H9 (cell line): Measurements from ENCODE around the gene PDE4B. TPM values are rescaled to one million over a fixed set of nuclear protein-coding genes. Genes with fewer than 3 reads are reported as not detected.
"Not testable (repeated sequence)": the region's sequence is repeated elsewhere in the genome, so short reads cannot be mapped to it uniquely, and the experiment has no call there.

Source experiments
- DNase-seq: peaks from one replicate; pipeline ENCODE4 v3.0.0-alpha.2; 2017
- H2AFZ ChIP-seq: one replicate; pipeline ENCODE4 v1.6.1; 2013; ENCODE audit warnings: mild to moderate bottlenecking, low read length, control low read depth, moderate library complexity
- H2AK5ac ChIP-seq: 2 replicates; pipeline ENCODE4 v1.6.1; 2013; ENCODE audit warnings: low read length, control low read depth, mixed read lengths; ENCODE audit not compliant: insufficient read length
- H2BK120ac ChIP-seq: one replicate; pipeline ENCODE4 v1.6.1; 2013; ENCODE audit warnings: low read depth, mild to moderate bottlenecking, low read length, control low read depth, inconsistent platforms; ENCODE audit not compliant: poor library complexity, severe bottlenecking
- H2BK12ac ChIP-seq: 2 replicates; pipeline ENCODE4 v1.6.1; 2013; ENCODE audit warnings: low read length, control low read depth, mixed read lengths, low read depth; ENCODE audit not compliant: insufficient read length
- H2BK15ac ChIP-seq: 2 replicates; pipeline ENCODE4 v1.6.1; 2013; ENCODE audit warnings: low read depth, low read length, control low read depth
- H2BK20ac ChIP-seq: one replicate; pipeline ENCODE4 v1.6.1; 2013; ENCODE audit warnings: low read depth, mild to moderate bottlenecking, low read length, control low read depth, inconsistent platforms; ENCODE audit not compliant: poor library complexity, severe bottlenecking
- H2BK5ac ChIP-seq: 2 replicates; pipeline ENCODE4 v1.6.1; 2013; ENCODE audit warnings: low read length, control low read depth, mixed read lengths; ENCODE audit not compliant: insufficient read length
- H3K14ac ChIP-seq: 2 replicates; pipeline ENCODE4 v1.6.1; 2013; ENCODE audit warnings: low read length, control low read depth; ENCODE audit not compliant: insufficient read depth
- H3K18ac ChIP-seq: 2 replicates; pipeline ENCODE4 v1.6.1; 2013; ENCODE audit warnings: low read depth, mild to moderate bottlenecking, mixed read lengths, low read length, control low read depth; ENCODE audit not compliant: insufficient read length
- H3K23ac ChIP-seq: 2 replicates; pipeline ENCODE4 v1.6.1; 2013; ENCODE audit warnings: low read length, control low read depth, mixed read lengths, low read depth; ENCODE audit not compliant: insufficient read length
- H3K23me2 ChIP-seq: 2 replicates; pipeline ENCODE4 v1.6.1; 2013; ENCODE audit warnings: low read depth, mild to moderate bottlenecking, mixed read lengths, low read length, control low read depth; ENCODE audit not compliant: insufficient read length, poor library complexity, severe bottlenecking
- H3K27ac ChIP-seq: 2 replicates; pipeline ENCODE4 v1.5.1; 2013; ENCODE audit warnings: low read length, control low read depth, mixed read lengths, low read depth; ENCODE audit not compliant: insufficient read length
- H3K27me3 ChIP-seq: 2 replicates; pipeline ENCODE4 v1.6.1; 2013; ENCODE audit warnings: low read length, control low read depth, inconsistent platforms; ENCODE audit not compliant: insufficient read depth
- H3K4ac ChIP-seq: 2 replicates; pipeline ENCODE4 v1.6.1; 2013; ENCODE audit warnings: low read depth, mild to moderate bottlenecking, control low read depth, inconsistent platforms, low read length, moderate library complexity
- H3K4me1 ChIP-seq: 2 replicates; pipeline ENCODE4 v1.6.1; 2013; ENCODE audit warnings: low read length, control low read depth, inconsistent platforms; ENCODE audit not compliant: insufficient read depth
- H3K4me2 ChIP-seq: 2 replicates; pipeline ENCODE4 v1.6.1; 2013; ENCODE audit warnings: low read length, control low read depth, mixed read lengths; ENCODE audit not compliant: insufficient read length, insufficient read depth
- H3K56ac ChIP-seq: 2 replicates; pipeline ENCODE4 v1.6.1; 2013; ENCODE audit warnings: low read depth, mild to moderate bottlenecking, mixed read lengths, low read length, control low read depth; ENCODE audit not compliant: insufficient read length
- H3K79me1 ChIP-seq: 2 replicates; pipeline ENCODE4 v1.6.1; 2013; ENCODE audit warnings: low read depth, mild to moderate bottlenecking, moderate library complexity, low read length, control low read depth, inconsistent platforms; ENCODE audit not compliant: insufficient read depth, poor library complexity, severe bottlenecking
- H3K79me2 ChIP-seq: 2 replicates; pipeline ENCODE4 v1.6.1; 2013; ENCODE audit warnings: low read length, control low read depth, inconsistent platforms; ENCODE audit not compliant: insufficient read depth
- H3K9ac ChIP-seq: 2 replicates; pipeline ENCODE4 v1.6.1; 2013; ENCODE audit warnings: low read length, control low read depth, mixed read lengths; ENCODE audit not compliant: insufficient read length; ENCODE audit errors: extremely low read depth
- H3K9me3 ChIP-seq: one replicate; pipeline ENCODE4 v1.6.1; 2013; ENCODE audit warnings: low read depth, low read length, inconsistent platforms; ENCODE audit not compliant: control insufficient read depth
- H3T11ph ChIP-seq: one replicate; pipeline ENCODE4 v1.6.1; 2013; ENCODE audit warnings: mild to moderate bottlenecking, low read length, control low read depth, inconsistent platforms
- H4K20me1 ChIP-seq: one replicate; pipeline ENCODE4 v1.6.1; 2013; ENCODE audit not compliant: control insufficient read depth, insufficient read length, insufficient read depth
- H4K5ac ChIP-seq: 2 replicates; pipeline ENCODE4 v1.6.1; 2013; ENCODE audit warnings: low read depth, mild to moderate bottlenecking, mixed read lengths, low read length, control low read depth; ENCODE audit not compliant: insufficient read length
- H4K8ac ChIP-seq: replicated peaks from 2 replicates; pipeline ENCODE4 v1.6.1; 2013; ENCODE audit warnings: low read length, control low read depth, mixed read lengths, low read depth; ENCODE audit not compliant: insufficient read length
- H4K91ac ChIP-seq: 2 replicates; pipeline ENCODE4 v1.6.1; 2013; ENCODE audit warnings: low read depth, mild to moderate bottlenecking, moderate library complexity, mixed read lengths, low read length, control low read depth; ENCODE audit not compliant: insufficient read length
- H3K27ac Mint-ChIP-seq, 3 experiments: 2 replicates in 2 of 3; 3 replicates in 1 of 3; pipeline ENCODE4 v1.8.0; 2020 to 2021; ENCODE audit warnings: mixed read lengths in 3 of 3, mild to moderate bottlenecking in 1 of 3, moderate library complexity in 1 of 3
- H3K27me3 Mint-ChIP-seq: 2 replicates; pipeline ENCODE4 v1.8.0; 2021; ENCODE audit warnings: low read depth, mild to moderate bottlenecking, moderate library complexity, mixed read lengths
- H3K36me3 Mint-ChIP-seq, 3 experiments: 2 replicates in 2 of 3; 3 replicates in 1 of 3; pipeline ENCODE4 v1.8.0; 2020 to 2021; ENCODE audit warnings: low read depth in 3 of 3, mixed read lengths in 3 of 3; ENCODE audit not compliant: insufficient read depth in 1 of 3
- H3K4me1 Mint-ChIP-seq, 2 experiments: 2 replicates each; pipeline ENCODE4 v1.8.0; 2020; ENCODE audit warnings: mixed read lengths in 2 of 2
- H3K4me3 Mint-ChIP-seq, 2 experiments: 2 replicates in 1 of 2; 3 replicates in 1 of 2; pipeline ENCODE4 v1.8.0; 2020 to 2021; ENCODE audit warnings: mild to moderate bottlenecking in 2 of 2, mixed read lengths in 2 of 2, moderate library complexity in 1 of 2
- H3K9me3 Mint-ChIP-seq, 2 experiments: 2 replicates in 1 of 2; 3 replicates in 1 of 2; pipeline ENCODE4 v1.8.0; 2020; ENCODE audit warnings: mild to moderate bottlenecking in 2 of 2, mixed read lengths in 2 of 2, moderate library complexity in 1 of 2
- WGBS: extraction: QIAGEN DNeasy Blood & Tissue Kit; methylation state at CpG from one replicate; pipeline ENCODE4 v1.1.7; 2013; ENCODE audit warnings: missing lambda C conversion rate, low lambda C conversion rate, mixed read lengths; ENCODE audit not compliant: insufficient read length; ENCODE audit errors: extremely low coverage; 5-methylcytosine and 5-hydroxymethylcytosine counted together
- total RNA-seq: library from RNA; stranded (reverse); gene quantifications from 2 replicates; pipeline ENCODE4 v1.2.1, GENCODE V29; 2021
- TF ChIP-seq, protein P1 (sequence below): fragments of 200-600 bp; sonication (generic); conservative IDR thresholded peaks from 3 replicates; pipeline ENCODE4 v1.8.0; 2021; ENCODE audit warnings: antibody characterized with exemption, mild to moderate bottlenecking

PDE4B gene
- total RNA-seq, 1 experiment from 2014 or later = 19.8 TPM

DNA sequence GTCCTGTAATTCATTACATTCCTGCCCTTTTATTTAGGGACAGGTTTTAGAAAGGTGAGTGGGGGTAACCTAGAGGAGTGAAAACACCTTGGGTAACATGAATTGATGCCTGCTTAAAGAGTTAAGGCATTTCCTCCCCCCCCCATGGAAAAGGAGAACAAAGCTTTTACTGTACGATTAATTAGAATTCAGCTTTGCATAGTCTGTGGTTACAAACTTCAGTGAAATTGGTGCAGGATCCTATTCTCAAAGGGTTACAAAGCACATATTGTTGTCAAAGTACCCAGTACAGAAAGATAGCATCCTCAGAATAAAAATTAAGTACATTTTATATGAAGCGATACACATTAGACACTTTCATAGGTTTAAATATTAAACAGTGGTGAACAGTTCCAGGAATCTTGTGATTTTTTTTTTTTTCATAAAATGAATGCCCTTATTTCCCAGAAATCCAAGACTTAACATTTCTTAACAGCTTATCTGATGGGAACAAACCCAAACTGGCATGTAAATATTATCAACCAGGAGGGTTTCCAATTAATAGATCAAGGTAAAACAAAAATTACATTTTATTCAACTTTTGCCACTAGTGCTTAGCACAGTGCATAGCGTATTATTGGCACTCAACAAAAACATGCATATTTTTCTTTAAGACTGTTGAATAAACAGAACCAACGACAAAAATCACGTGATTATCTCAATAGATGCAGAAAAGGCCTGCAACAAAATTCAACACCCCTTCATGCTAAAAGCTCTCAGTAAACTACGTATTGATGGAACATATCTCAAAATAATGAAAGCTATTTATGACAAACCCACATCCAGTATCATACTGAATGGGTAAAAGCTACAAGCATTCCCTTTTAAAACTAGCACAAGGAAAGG, 172.7 kb downstream of the PDE4B start:
- Histone ChIP-seq H4K8ac (no peak overlapping the region), H3K18ac (no peak overlapping the region), H3K23me2 (no peaks in the 10 kb centered on the region), H3K79me2 (no peaks in the 10 kb centered on the region), H3K4ac (no peak overlapping the region), H3T11ph (no peak overlapping the region), H3K9ac (no peak overlapping the region), H2AFZ (no peak overlapping the region), H2BK15ac (no peak overlapping the region), H2BK120ac (no peak overlapping the region), H3K9me3 (no peaks in the 10 kb centered on the region), H3K27ac (no peak overlapping the region), H4K91ac (no peak overlapping the region), H2BK12ac (no peak overlapping the region), H3K79me1 (no peaks in the 10 kb centered on the region), H4K5ac (no peak overlapping the region), H3K4me2 (no peak overlapping the region), H3K23ac (no peak overlapping the region), H4K20me1 (no peaks in the 10 kb centered on the region), H3K56ac (no peak overlapping the region), H2BK5ac (no peak overlapping the region), H3K4me1 (no peaks in the 10 kb centered on the region), H2BK20ac (no peak overlapping the region), H3K27me3 (no peaks in the 10 kb centered on the region), H2AK5ac (no peak overlapping the region), H3K14ac (no peak overlapping the region)
- Mint-ChIP-seq H3K36me3 (no peaks in the 10 kb centered on the region), H3K27me3 (no peaks in the 10 kb centered on the region; the same call in 1 of the 2 replicates), H3K4me1 (no peaks in the 10 kb centered on the region), H3K9me3 (peaks cover 5 to 8% of the 10 kb centered on the region in 2 experiments; a peak in 4 of 5 replicates), H3K27ac (no peak overlapping the region), H3K4me3 (no peak overlapping the region)
- TF ChIP-seq, protein P1, sequence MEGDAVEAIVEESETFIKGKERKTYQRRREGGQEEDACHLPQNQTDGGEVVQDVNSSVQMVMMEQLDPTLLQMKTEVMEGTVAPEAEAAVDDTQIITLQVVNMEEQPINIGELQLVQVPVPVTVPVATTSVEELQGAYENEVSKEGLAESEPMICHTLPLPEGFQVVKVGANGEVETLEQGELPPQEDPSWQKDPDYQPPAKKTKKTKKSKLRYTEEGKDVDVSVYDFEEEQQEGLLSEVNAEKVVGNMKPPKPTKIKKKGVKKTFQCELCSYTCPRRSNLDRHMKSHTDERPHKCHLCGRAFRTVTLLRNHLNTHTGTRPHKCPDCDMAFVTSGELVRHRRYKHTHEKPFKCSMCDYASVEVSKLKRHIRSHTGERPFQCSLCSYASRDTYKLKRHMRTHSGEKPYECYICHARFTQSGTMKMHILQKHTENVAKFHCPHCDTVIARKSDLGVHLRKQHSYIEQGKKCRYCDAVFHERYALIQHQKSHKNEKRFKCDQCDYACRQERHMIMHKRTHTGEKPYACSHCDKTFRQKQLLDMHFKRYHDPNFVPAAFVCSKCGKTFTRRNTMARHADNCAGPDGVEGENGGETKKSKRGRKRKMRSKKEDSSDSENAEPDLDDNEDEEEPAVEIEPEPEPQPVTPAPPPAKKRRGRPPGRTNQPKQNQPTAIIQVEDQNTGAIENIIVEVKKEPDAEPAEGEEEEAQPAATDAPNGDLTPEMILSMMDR = no peak
- no peak for DNase-seq
- WGBS = no CpG with 5 or more reads among the region's 6 CpGs

- not testable (repeated sequence) for H3K4me1 Mint-ChIP-seq, H3K27ac Mint-ChIP-seq
- WGBS = no CpG with 5 or more reads among the region's 4 CpGs
These were observed 174.8 kb downstream of the PDE4B start for GRCh38 chr1:65967492-65967891.

More at GRCh38 chr1:65967492-65967891, 174.8 kb downstream of the PDE4B start:
- not testable (repeated sequence) for H3K9ac ChIP-seq, H2AK5ac ChIP-seq, H3K9me3 ChIP-seq, H2BK12ac ChIP-seq, H3K4ac ChIP-seq, H3K27me3 ChIP-seq, H4K5ac ChIP-seq, H4K8ac ChIP-seq, H4K20me1 ChIP-seq, DNase-seq, H3T11ph ChIP-seq, H2BK5ac ChIP-seq, H3K18ac ChIP-seq, H2BK15ac ChIP-seq, H2BK120ac ChIP-seq, H3K56ac ChIP-seq, H4K91ac ChIP-seq, H2AFZ ChIP-seq, H3K23ac ChIP-seq, H3K23me2 ChIP-seq, H3K27ac ChIP-seq, H3K14ac ChIP-seq, H2BK20ac ChIP-seq, H3K9me3 Mint-ChIP-seq, H3K4me1 ChIP-seq, H3K4me3 Mint-ChIP-seq, H3K27me3 Mint-ChIP-seq, H3K79me2 ChIP-seq, H3K79me1 ChIP-seq, H3K4me2 ChIP-seq, H3K36me3 Mint-ChIP-seq
